HepG2 (cell line): ENCODE measurements around the gene ZNRF3. TPM values are rescaled to one million over a fixed set of nuclear protein-coding genes. Genes with fewer than 3 reads are reported as not detected.

Source experiments
- ATF2 ChIP-seq: sonication (generic); formaldehyde crosslinking; IDR thresholded peaks from 2 replicates; pipeline ENCODE4 v1.4.0; 2020; ENCODE audit warnings: missing genetic modification reagents
- BCLAF1 ChIP-seq: fragments of 450-650 bp; IDR thresholded peaks from 2 replicates; pipeline ENCODE4 v1.6.1; 2017; ENCODE audit warnings: mild to moderate bottlenecking
- CEBPB ChIP-seq: IDR thresholded peaks from 2 replicates; pipeline ENCODE4 v1.6.1; 2011; ENCODE audit warnings: low read depth, low read length, improper control_type of control experiment, borderline replicate concordance
- FOXA3 ChIP-seq: IDR thresholded peaks from 2 replicates; pipeline ENCODE4 v1.6.1; 2016; ENCODE audit warnings: missing genetic modification reagents, missing compliant biosample characterization
- GLI4 ChIP-seq: sonication (generic); formaldehyde crosslinking; IDR thresholded peaks from 2 replicates; pipeline ENCODE4 v1.5.1; 2020; ENCODE audit warnings: missing genetic modification reagents, mild to moderate bottlenecking, moderate library complexity, borderline replicate concordance
- HIVEP1 ChIP-seq: sonication (generic); formaldehyde crosslinking; IDR thresholded peaks from 2 replicates; pipeline ENCODE4 v1.4.0; 2020; ENCODE audit warnings: mild to moderate bottlenecking, missing genetic modification reagents
- HOXA9 ChIP-seq: sonication (generic); formaldehyde crosslinking; IDR thresholded peaks from 2 replicates; pipeline ENCODE4 v1.8.1; 2022; ENCODE audit warnings: missing genetic modification reagents, mild to moderate bottlenecking, moderate library complexity, borderline replicate concordance
- JUNB ChIP-seq: sonication (generic); formaldehyde crosslinking; IDR thresholded peaks from 2 replicates; pipeline ENCODE4 v1.8.0; 2022; ENCODE audit warnings: missing genetic modification reagents, mild to moderate bottlenecking, borderline replicate concordance
- KLF11 ChIP-seq: IDR thresholded peaks from 2 replicates; pipeline ENCODE4 v1.6.1; 2016; ENCODE audit warnings: missing compliant biosample characterization
- MXD1 ChIP-seq: sonication (generic); formaldehyde crosslinking; IDR thresholded peaks from 2 replicates; pipeline ENCODE4 v1.4.0; 2020; ENCODE audit warnings: mild to moderate bottlenecking, missing genetic modification reagents
- ONECUT2 ChIP-seq: sonication (generic); formaldehyde crosslinking; IDR thresholded peaks from 2 replicates; pipeline ENCODE4 v1.4.0; 2020; ENCODE audit warnings: missing genetic modification reagents
- PHF21A ChIP-seq: sonication (generic); formaldehyde crosslinking; IDR thresholded peaks from 2 replicates; pipeline ENCODE4 v1.5.0; 2020; ENCODE audit warnings: mild to moderate bottlenecking, missing genetic modification reagents
- PITX1 ChIP-seq: sonication (generic); formaldehyde crosslinking; IDR thresholded peaks from 2 replicates; pipeline ENCODE4 v1.5.1; 2020; ENCODE audit warnings: mild to moderate bottlenecking, missing genetic modification reagents
- POLR2AphosphoS2 ChIP-seq: IDR thresholded peaks from 2 replicates; pipeline ENCODE4 v1.6.1; 2011; ENCODE audit warnings: low read depth, low read length, improper control_type of control experiment
- SMC3 ChIP-seq: IDR thresholded peaks from 2 replicates; pipeline ENCODE4 v1.6.1; 2011; ENCODE audit warnings: low read length, improper control_type of control experiment
- TOPORS ChIP-seq: sonication (generic); formaldehyde crosslinking; IDR thresholded peaks from 2 replicates; pipeline ENCODE4 v1.8.0; 2023; ENCODE audit warnings: mild to moderate bottlenecking, missing genetic modification reagents
- ZFP62 ChIP-seq: sonication (generic); formaldehyde crosslinking; IDR thresholded peaks from 2 replicates; pipeline ENCODE4 v1.4.0; 2020; ENCODE audit warnings: missing genetic modification reagents
- ZNF136 ChIP-seq: sonication (generic); formaldehyde crosslinking; IDR thresholded peaks from 2 replicates; pipeline ENCODE4 v1.8.1; 2022; ENCODE audit warnings: low read depth, mild to moderate bottlenecking, moderate library complexity, missing genetic modification reagents
- ZNF17 ChIP-seq: sonication (generic); formaldehyde crosslinking; IDR thresholded peaks from 2 replicates; pipeline ENCODE4 v1.5.0; 2020; ENCODE audit warnings: mild to moderate bottlenecking, missing genetic modification reagents
- ZNF460 ChIP-seq: sonication (generic); formaldehyde crosslinking; IDR thresholded peaks from 2 replicates; pipeline ENCODE4 v1.5.1; 2020; ENCODE audit warnings: missing genetic modification reagents, mild to moderate bottlenecking, borderline replicate concordance
- ZNF572 ChIP-seq: sonication (generic); formaldehyde crosslinking; IDR thresholded peaks from 2 replicates; pipeline ENCODE4 v1.5.1; 2020; ENCODE audit warnings: mild to moderate bottlenecking, missing genetic modification reagents
- ZNF639 ChIP-seq: conservative IDR thresholded peaks from 2 replicates; pipeline ENCODE4 v1.6.1; 2018; ENCODE audit warnings: missing genetic modification reagents
- ZNF761 ChIP-seq: sonication (generic); formaldehyde crosslinking; conservative IDR thresholded peaks from 2 replicates; pipeline ENCODE4 v1.4.0; 2020; ENCODE audit warnings: mild to moderate bottlenecking, missing genetic modification reagents
- ZNF780A ChIP-seq: sonication (generic); formaldehyde crosslinking; IDR thresholded peaks from 2 replicates; pipeline ENCODE4 v1.8.0; 2022; ENCODE audit warnings: mild to moderate bottlenecking, missing genetic modification reagents, moderate library complexity
- polyA plus RNA-seq, 8 experiments: library from polyadenylated mRNA; depleted of rRNA in 3 of 8; stranded (reverse) in 7 of 8; unstranded in 1 of 8; fragments of >200 nt; fragmentation: Illumina TruSeq in 4 of 8; extraction: Trizol in 4 of 8; gene quantifications; 2 replicates each; pipeline versions ENCODE4 v1.2.1 to v1.2.3, GENCODE V29; 2011 to 2016; ENCODE audit warnings: low read depth in 4 of 8, missing spikeins in 1 of 8, mixed read lengths in 1 of 8; ENCODE audit not compliant: insufficient read depth in 1 of 8
- total RNA-seq, 5 experiments: library from RNA; depleted of rRNA; stranded (reverse); fragments of >200 nt; fragmentation: Illumina TruSeq; extraction: Trizol; gene quantifications; 2 replicates each; pipeline ENCODE4 v1.2.3, GENCODE V29; 2016; ENCODE audit warnings: low read depth in 1 of 5

Gene ZNRF3
- total and polyA plus RNA-seq, 2 of the 13 experiments (the other 11 are each of a cell fraction or from before 2014, with no cell fraction given): 20.3 to 36.7 TPM

- TF ChIP-seq PITX1 (no peak), ZNF639 (CRISPR knock-in tag) (0 out of 2 replicates have a peak, but pooled peaks have one; percentile 28), ZNF780A (CRISPR knock-in tag) (no peak), JUNB (CRISPR knock-in tag) (peak; percentile 48; the same call in 1 of the 2 replicates), ZNF761 (CRISPR knock-in tag) (peak; percentile 71), HIVEP1 (CRISPR knock-in tag) (no peak), ZNF17 (CRISPR knock-in tag) (no peak), KLF11 (CRISPR knock-in tag) (0 out of 2 replicates have a peak, but pooled peaks have one; percentile 61), MXD1 (CRISPR knock-in tag) (no peak), POLR2AphosphoS2 (no peak), CEBPB (no peak), ZFP62 (CRISPR knock-in tag) (no peak), ATF2 (CRISPR knock-in tag) (peak; percentile 48; the same call in 1 of the 2 replicates), ZNF136 (no peak), ONECUT2 (CRISPR knock-in tag) (no peak), FOXA3 (peak; percentile 44; the same call in 1 of the 2 replicates), PHF21A (CRISPR knock-in tag) (peak; percentile 26; the same call in 1 of the 2 replicates), SMC3 (no peak; the same call in 1 of the 2 replicates), TOPORS (CRISPR knock-in tag) (no peak), ZNF572 (CRISPR knock-in tag) (no peak), HOXA9 (CRISPR knock-in tag) (no peak), BCLAF1 (no peak), GLI4 (CRISPR knock-in tag) (no peak), ZNF460 (CRISPR knock-in tag) (no peak)
These were observed 148.0 kb downstream of the ZNRF3 start (continued) for GRCh38 chr22:29031227-29032011.
